ENCODE data around the gene KLHL6. TPM values are rescaled to one million over a fixed set of nuclear protein-coding genes. Genes with fewer than 3 reads are reported as not detected.
"Not testable (repeated sequence)": the region's sequence is repeated elsewhere in the genome, so short reads cannot be mapped to it uniquely, and the experiment has no call there.

The KLHL6 gene
- total RNA-seq, 4 donors from 2014 or later = 0.67 to 2.7 (median 1.0) TPM

- WGBS, 2 donors = 74 to 79% methylated on average over 6 of the region's 6 CpGs
- intact Hi-C loops (cut with DNase I) = no loop called here
- H3K36me3 ChIP-seq = no peaks in the 10 kb centered on the region
- H3K9me3 ChIP-seq = no peaks in the 10 kb centered on the region
- no peaks in the 10 kb centered on the region for H3K4me1 ChIP-seq
- no peak for DNase-seq
- no peak overlapping the region for H3K4me3 ChIP-seq (replicated peaks in 1 of 3)
- H3K27me3 ChIP-seq = no peaks in the 10 kb centered on the region
- TF ChIP-seq POLR2A (IDR thresholded peaks at IDR 0.05) = no peak
- no peak for TF ChIP-seq CTCF (IDR thresholded peaks at IDR 0.05)
- no peak overlapping the region for H3K27ac ChIP-seq
These were observed 42.3 kb downstream of the KLHL6 start for GRCh38 chr3:183513046-183513706.

- DNase-seq; H3K27me3 ChIP-seq; H3K4me3 ChIP-seq (replicated peaks in 1 of 3); intact Hi-C loops (cut with DNase I); H3K9me3 ChIP-seq; H3K27ac ChIP-seq; H3K4me1 ChIP-seq; H3K36me3 ChIP-seq: not testable (repeated sequence)
- WGBS, 2 donors = 75 to 82% methylated on average over 14 of the region's 14 CpGs
These were observed 44.0 kb downstream of the KLHL6 start for GRCh38 chr3:183511286-183512131.

- H3K36me3 ChIP-seq = no peaks in the 10 kb centered on the region
- H3K9me3 ChIP-seq = no peaks in the 10 kb centered on the region
- no peaks in the 10 kb centered on the region for H3K4me1 ChIP-seq
- H3K4me3 ChIP-seq (replicated peaks in 1 of 3) = no peak overlapping the region
- no peak for TF ChIP-seq CTCF (IDR thresholded peaks at IDR 0.05)
- no peak for TF ChIP-seq POLR2A (IDR thresholded peaks at IDR 0.05)
- DNase-seq = no peak
- WGBS, 2 donors = 82 to 87% methylated on average over 2 of the region's 2 CpGs
- no peak overlapping the region for H3K27ac ChIP-seq
- no peaks in the 10 kb centered on the region for H3K27me3 ChIP-seq
- intact Hi-C loops (cut with DNase I) = no loop called here
These were observed 46.7 kb downstream of the KLHL6 start for GRCh38 chr3:183508821-183509220.

GRCh38 chr3:183507551-183507950, 48.0 kb downstream of the KLHL6 start:
- Histone ChIP-seq H3K36me3 (no peaks in the 10 kb centered on the region), H3K9me3 (no peaks in the 10 kb centered on the region), H3K27ac (no peak overlapping the region), H3K27me3 (no peaks in the 10 kb centered on the region), H3K4me3 (replicated peaks in 1 of 3) (no peak overlapping the region), H3K4me1 (no peaks in the 10 kb centered on the region)
- intact Hi-C loops (cut with DNase I) = no loop called here
- DNase-seq = no peak
- WGBS, 2 donors = 95 to 96% methylated on average over 11 of the region's 11 CpGs
- TF ChIP-seq POLR2A (IDR thresholded peaks at IDR 0.05) = no peak
- no peak for TF ChIP-seq CTCF (IDR thresholded peaks at IDR 0.05)

- DNase-seq = no peak
- Histone ChIP-seq H3K4me3 (replicated peaks in 1 of 3) (no peak overlapping the region), H3K27me3 (no peaks in the 10 kb centered on the region), H3K9me3 (no peaks in the 10 kb centered on the region), H3K27ac (no peak overlapping the region), H3K36me3 (no peaks in the 10 kb centered on the region), H3K4me1 (no peaks in the 10 kb centered on the region)
- intact Hi-C loops (cut with DNase I) = no loop called here
- TF ChIP-seq POLR2A (IDR thresholded peaks at IDR 0.05) (no peak), CTCF (IDR thresholded peaks at IDR 0.05) (no peak)
- WGBS, 2 donors = 63 to 68% methylated on average over 3 of the region's 3 CpGs
These were observed 48.7 kb downstream of the KLHL6 start for GRCh38 chr3:183506674-183507320.

Data from thyroid gland (tissue), 4 donors.